Tibial nerve (tissue), 4 donors: ENCODE data around the gene RCE1. TPM values are rescaled to one million over a fixed set of nuclear protein-coding genes. Genes with fewer than 3 reads are reported as not detected.
"Not testable (repeated sequence)": the region's sequence is repeated elsewhere in the genome, so short reads cannot be mapped to it uniquely, and the experiment has no call there.

Experiments used
- DNase-seq, 2 donors: peaks; one replicate each; pipeline ENCODE4 v3.0.0-alpha.2; 2019; ENCODE audit warnings: low spot score in 2 of 2
- H3K27ac ChIP-seq, 4 donors: fragments of 200-600 bp; sonication (generic) in 3 of 4; one replicate each; pipeline ENCODE4 v1.5.1; 2017 to 2019; ENCODE audit warnings: mild to moderate bottlenecking in 1 of 4
- H3K27me3 ChIP-seq, 2 donors: fragments of 200-600 bp; sonication (generic) in 1 of 2; one replicate each; pipeline versions ENCODE4 v1.5.1 to v1.6.0; 2017 to 2019
- H3K36me3 ChIP-seq, 3 donors: fragments of 200-600 bp; sonication (generic); one replicate each; pipeline ENCODE4 v1.5.1; 2018 to 2019
- H3K4me1 ChIP-seq, 4 donors: fragments of 200-600 bp; sonication (generic) in 3 of 4; one replicate each; pipeline ENCODE4 v1.5.1; 2017 to 2019
- H3K4me3 ChIP-seq, 4 donors: fragments of 200-600 bp; sonication (generic) in 3 of 4; one replicate each; pipeline ENCODE4 v1.5.1; 2017 to 2019; ENCODE audit warnings: mild to moderate bottlenecking in 1 of 4, moderate library complexity in 1 of 4
- H3K9me3 ChIP-seq, 4 donors: fragments of 200-600 bp; sonication (generic) in 3 of 4; one replicate each; pipeline ENCODE4 v1.5.1; 2017 to 2019
- CTCF ChIP-seq, 5 experiments: fragments of 200-600 bp in 3 of 5; fragments of 450-650 bp in 2 of 5; sonication (generic) in 3 of 5; IDR thresholded peaks; one replicate each; pipeline ENCODE4 v1.5.1; 2016 to 2019; ENCODE audit warnings: antibody characterized with exemption in 5 of 5, mild to moderate bottlenecking in 3 of 5, moderate library complexity in 2 of 5
- EP300 ChIP-seq, 2 donors: sonication (generic); formaldehyde crosslinking; IDR thresholded peaks; one replicate each; pipeline ENCODE4 v1.6.1; 2017; ENCODE audit warnings: antibody characterized with exemption in 2 of 2, mild to moderate bottlenecking in 1 of 2
- POLR2A ChIP-seq, 2 donors: fragments of 450-650 bp; IDR thresholded peaks; one replicate each; pipeline ENCODE4 v1.6.1; 2017; ENCODE audit warnings: antibody characterized with exemption in 2 of 2, mild to moderate bottlenecking in 2 of 2, moderate library complexity in 2 of 2
- WGBS, 2 donors: methylation state at CpG; one replicate each; pipeline ENCODE4 v1.1.5; 2018; 5-methylcytosine and 5-hydroxymethylcytosine counted together
- total RNA-seq, 4 donors: library from RNA; depleted of rRNA; stranded (reverse); fragments of >200 nt; gene quantifications; one replicate each; pipeline ENCODE4 v1.1.0, GENCODE V29; 2016

RCE1 gene
- total RNA-seq, 4 donors from 2014 or later = 18.1 to 25.8 (median 20.9) TPM

GRCh38 chr11:66823700-66824099 is 19.5 kb upstream of the RCE1 start:
- no peak for DNase-seq
- TF ChIP-seq EP300 (IDR thresholded peaks at IDR 0.05) (no peak), CTCF (IDR thresholded peaks at IDR 0.05) (no peak), POLR2A (IDR thresholded peaks at IDR 0.05) (no peak)
- H3K4me1 ChIP-seq = no peaks in the 10 kb centered on the region
- WGBS, 2 donors = 91 to 96% methylated on average over 4 of the region's 4 CpGs
- H3K4me3 ChIP-seq = no peak overlapping the region
- H3K27ac ChIP-seq = no peak overlapping the region
- no peaks in the 10 kb centered on the region for H3K9me3 ChIP-seq
- no peaks in the 10 kb centered on the region for H3K27me3 ChIP-seq
- H3K36me3 ChIP-seq = peaks cover 0 to 17% (median 0%) of the 10 kb centered on the region in 3 donors

GRCh38 chr11:66824573-66824972 is 18.7 kb upstream of the RCE1 start:
- H3K9me3 ChIP-seq, H3K27me3 ChIP-seq, H3K27ac ChIP-seq, H3K4me3 ChIP-seq, H3K4me1 ChIP-seq, DNase-seq: not testable (repeated sequence)
- 98 to 99% methylated on average over 4 of the region's 4 CpGs for WGBS, 2 donors
- peaks cover 0 to 22% (median 0%) of the 10 kb centered on the region in 3 donors for H3K36me3 ChIP-seq

GRCh38 chr11:66834539-66834845 is 8.7 kb upstream of the RCE1 start:
- no peak for DNase-seq
- H3K4me3 ChIP-seq = no peak overlapping the region
- TF ChIP-seq CTCF (IDR thresholded peaks at IDR 0.05) (no peak), EP300 (IDR thresholded peaks at IDR 0.05) (no peak), POLR2A (IDR thresholded peaks at IDR 0.05) (no peak)
- no peaks in the 10 kb centered on the region for H3K9me3 ChIP-seq
- H3K27me3 ChIP-seq = no peaks in the 10 kb centered on the region
- 67 to 71% methylated on average over 4 of the region's 4 CpGs for WGBS, 2 donors
- H3K36me3 ChIP-seq = peaks cover 0 to 21% (median 0%) of the 10 kb centered on the region in 3 donors
- H3K4me1 ChIP-seq = peaks cover 0 to 19% (median 0%) of the 10 kb centered on the region in 4 donors
- H3K27ac ChIP-seq = no peak overlapping the region

- Histone ChIP-seq H3K36me3 (peaks cover 0 to 22% (median 0%) of the 10 kb centered on the region in 3 donors), H3K4me3 (no peak overlapping the region), H3K4me1 (peaks cover 0 to 23% (median 0%) of the 10 kb centered on the region in 4 donors), H3K27me3 (no peaks in the 10 kb centered on the region), H3K9me3 (no peaks in the 10 kb centered on the region), H3K27ac (no peak overlapping the region)
- TF ChIP-seq POLR2A (IDR thresholded peaks at IDR 0.05) (no peak), EP300 (IDR thresholded peaks at IDR 0.05) (no peak), CTCF (IDR thresholded peaks at IDR 0.05) (no peak)
- DNase-seq = no peak
- 68 to 75% methylated on average over 5 of the region's 5 CpGs for WGBS, 2 donors
These were observed 8.3 kb upstream of the RCE1 start for GRCh38 chr11:66834943-66835342.

GRCh38 chr11:66835768-66836405 is 7.4 kb upstream of the RCE1 start:
- 85 to 86% methylated on average over 12 of the region's 12 CpGs for WGBS, 2 donors
- no peak for DNase-seq
- TF ChIP-seq CTCF (IDR thresholded peaks at IDR 0.05) (no peak), POLR2A (IDR thresholded peaks at IDR 0.05) (no peak), EP300 (IDR thresholded peaks at IDR 0.05) (no peak)
- Histone ChIP-seq H3K27me3 (no peaks in the 10 kb centered on the region), H3K36me3 (peaks cover 0 to 27% (median 0%) of the 10 kb centered on the region in 3 donors), H3K4me3 (no peak overlapping the region), H3K27ac (no peak overlapping the region), H3K9me3 (no peaks in the 10 kb centered on the region), H3K4me1 (peaks cover 0 to 32% (median 2%) of the 10 kb centered on the region in 4 donors)
